K562 (cell line): ENCODE data around the gene DPYSL4. TPM values are rescaled to one million over a fixed set of nuclear protein-coding genes. Genes with fewer than 3 reads are reported as not detected.

ENCODE experiments used
- ATAC-seq: fragments of 200-7000 bp; cut with Tn5 transposase; 3 replicates; pipeline ENCODE4 v1.9.1; 2020; ENCODE audit warnings: moderate library complexity
- BruUV-seq: library from RNA; stranded (reverse); fragments of 400-500 nt; replicated peaks from 2 replicates; lab custom pipeline; 2021; lab: Mats Ljungman, UMichigan
- CTCF ChIA-PET: fragments of 300-600 bp; formaldehyde crosslinking; extraction: SDS; loops from one replicate; lab custom pipeline; 2021; ENCODE audit warnings: low intra/inter-chr PET ratio; lab: Yijun Ruan, JAX
- POLR2A ChIA-PET: fragments of 300-600, 350-650 bp; sonication (Branson Sonifier 250); formaldehyde crosslinking; extraction: SDS; loops from one replicate; lab custom pipeline; 2021; ENCODE audit warnings: antibody characterized with exemption, inconsistent platforms; lab: Yijun Ruan, JAX
- DNase-seq, 4 experiments: peaks; one replicate each; pipeline versions ENCODE4 v3.0.0 to v3.0.0-alpha.2; 2011 to 2018; ENCODE audit warnings: low spot score in 3 of 4, mixed read lengths in 3 of 4; ENCODE audit errors: extremely low read depth in 1 of 4
- FAIRE-seq: peaks from 2 replicates; lab custom pipeline; 2011; peaks lifted over from hg19 to GRCh38; lab: Jason Lieb, UNC
- H2AFZ ChIP-seq: 2 replicates; pipeline ENCODE4 v1.6.0; 2011; ENCODE audit warnings: low read depth, low read length, control low read depth, inconsistent platforms
- H3K27ac ChIP-seq: fragments of 200-600 bp; 3 replicates; pipeline ENCODE4 v1.8.0; 2011; ENCODE audit warnings: low read depth, mild to moderate bottlenecking, control low read depth, inconsistent platforms, low read length, moderate library complexity, mixed read lengths; ENCODE audit errors: extremely low read depth
- H3K27me3 ChIP-seq, 2 experiments: fragments of 300-600 bp in 1 of 2; 2 replicates in 1 of 2; 3 replicates in 1 of 2; pipeline versions ENCODE4 v1.6.0 to v1.8.0; 2011; ENCODE audit warnings: inconsistent platforms in 2 of 2, low read length in 2 of 2, mild to moderate bottlenecking in 1 of 2, mixed read lengths in 1 of 2, moderate library complexity in 1 of 2; ENCODE audit not compliant: control insufficient read depth in 2 of 2, insufficient read depth in 2 of 2
- H3K36me3 ChIP-seq: fragments of 300-600 bp; 3 replicates; pipeline ENCODE4 v1.8.0; 2011; ENCODE audit warnings: mild to moderate bottlenecking, low read length, inconsistent platforms; ENCODE audit not compliant: control insufficient read depth, insufficient read depth
- H3K4me1 ChIP-seq, 2 experiments: fragments of 200-600 bp in 1 of 2; replicated peaks in 1 of 2; 2 replicates in 1 of 2; 3 replicates in 1 of 2; pipeline versions ENCODE4 v1.5.1 to v1.8.0; 2011; ENCODE audit warnings: inconsistent platforms in 2 of 2, low read length in 2 of 2, mild to moderate bottlenecking in 1 of 2, mixed read lengths in 1 of 2, moderate library complexity in 1 of 2; ENCODE audit not compliant: control insufficient read depth in 2 of 2, insufficient read depth in 2 of 2
- H3K4me2 ChIP-seq: 2 replicates; pipeline ENCODE4 v1.6.1; 2011; ENCODE audit warnings: low read length, control low read depth, inconsistent platforms, mixed read lengths; ENCODE audit not compliant: insufficient read depth
- H3K4me3 ChIP-seq: fragments of 200-600 bp; sonication (generic), shearing (Covaris generic); 2 replicates; pipeline ENCODE4 v1.5.1; 2016; ENCODE audit warnings: control low read depth, inconsistent platforms
- H3K79me2 ChIP-seq: fragments of 200-600 bp; 3 replicates; pipeline ENCODE4 v1.8.0; 2011; ENCODE audit warnings: low read length, inconsistent platforms; ENCODE audit not compliant: control insufficient read depth, insufficient read depth
- H3K9ac ChIP-seq, 2 experiments: 2 replicates each; pipeline versions ENCODE4 v1.6.0 to v1.6.1; 2011; ENCODE audit warnings: low read depth in 2 of 2, low read length in 2 of 2, control low read depth in 1 of 2, inconsistent platforms in 1 of 2, mild to moderate bottlenecking in 1 of 2, mixed read lengths in 1 of 2; ENCODE audit not compliant: insufficient read depth in 1 of 2
- H3K9me1 ChIP-seq: one replicate; pipeline ENCODE4 v1.6.0; 2011; ENCODE audit warnings: inconsistent platforms, mild to moderate bottlenecking, low read length, moderate library complexity; ENCODE audit not compliant: control insufficient read depth, insufficient read depth
- H3K9me3 ChIP-seq: replicated peaks from 2 replicates; pipeline ENCODE4 v1.5.1; 2011; ENCODE audit warnings: low read depth, low read length, inconsistent platforms; ENCODE audit not compliant: control insufficient read depth, insufficient read depth
- H4K20me1 ChIP-seq: replicated peaks from 2 replicates; pipeline ENCODE4 v1.6.1; 2011; ENCODE audit warnings: low read length, inconsistent platforms, mixed read lengths; ENCODE audit not compliant: control insufficient read depth, insufficient read depth
- BRF1 ChIP-seq: IDR thresholded peaks from 3 replicates; pipeline ENCODE4 v1.6.1; 2011; ENCODE audit warnings: borderline replicate concordance, mild to moderate bottlenecking; ENCODE audit not compliant: insufficient read length; ENCODE audit errors: extremely low read depth
- CHAMP1 ChIP-seq: fragments of 450-650 bp; IDR thresholded peaks from 2 replicates; pipeline ENCODE4 v1.6.1; 2016; ENCODE audit warnings: mild to moderate bottlenecking
- SMAD1 ChIP-seq: fragments of 150-350 bp; IDR thresholded peaks from 2 replicates; pipeline ENCODE4 v1.6.1; 2014; ENCODE audit warnings: low read length, low read depth; ENCODE audit not compliant: partially characterized antibody
- SP2 ChIP-seq: IDR thresholded peaks from 2 replicates; pipeline ENCODE4 v1.6.1; 2011; ENCODE audit warnings: mild to moderate bottlenecking, low read depth, low read length, moderate library complexity; ENCODE audit not compliant: poor library complexity, severe bottlenecking; ENCODE audit errors: extremely low read depth
- ZFP36 ChIP-seq: fragments of 150-350 bp; IDR thresholded peaks from 2 replicates; pipeline ENCODE4 v1.6.1; 2018; ENCODE audit warnings: low read length, low read depth; ENCODE audit not compliant: partially characterized antibody
- WGBS: fragments of 100-300 bp; shearing (Covaris generic); methylation state at CpG from one replicate; pipeline ENCODE4 v1.1.6; 2016; ENCODE audit warnings: low coverage, mixed read lengths; ENCODE audit not compliant: insufficient coverage; ENCODE audit errors: missing lambda C conversion rate; 5-methylcytosine and 5-hydroxymethylcytosine counted together
- in situ Hi-C: fragments of 300-500 bp; cut with MboI; formaldehyde crosslinking; loops from 4 replicates; pipeline ENCODE4 v1.15.0; 2018; ENCODE audit warnings: inconsistent platforms, mixed read lengths
- intact Hi-C: fragments of 100-400 bp; cut with micrococcal nuclease; formaldehyde crosslinking; loops from 2 replicates; pipeline ENCODE4 v1.14.2; 2022
- polyA plus RNA-seq, 8 experiments: library from polyadenylated mRNA; depleted of rRNA in 4 of 8; stranded (reverse) in 5 of 8; unstranded in 3 of 8; fragments of >200 nt; fragmentation: Nextera tagmentation in 2 of 8; fragmentation: Illumina TruSeq in 1 of 8; extraction: Ambion mirVana in 2 of 8; extraction: Trizol in 1 of 8; gene quantifications; 2 replicates each; pipeline versions ENCODE4 v1.2.1 to v1.2.3, GENCODE V29; 2011 to 2014; ENCODE audit warnings: inconsistent platforms in 1 of 8, missing spikeins in 1 of 8
- total RNA-seq, 7 experiments: library from RNA; depleted of rRNA in 6 of 7; stranded (reverse); fragments of >200 nt in 6 of 7; fragmentation: Illumina TruSeq in 2 of 7; extraction: Trizol in 2 of 7; gene quantifications; 2 replicates each; pipeline versions ENCODE4 v1.2.1 to v1.2.3, GENCODE V29; 2011 to 2021; ENCODE audit warnings: low replicate concordance in 1 of 7

DPYSL4 gene
- total and polyA plus RNA-seq, 9 of the 15 experiments (the other 6 are each of a cell fraction or from before 2014, with no cell fraction given): 0.03 TPM; not detected in 8

GRCh38 chr10:132148261-132149251 lies 38.2 kb upstream of the DPYSL4 start:
- H3K9ac ChIP-seq: no peak overlapping the region
- no peak overlapping the region for H2AFZ ChIP-seq
- TF ChIP-seq SP2 (no peak), ZFP36 (no peak), BRF1 (no peak), CHAMP1 (no peak), SMAD1 (no peak)
- no peak overlapping the region for H3K27ac ChIP-seq
- H3K9me3 ChIP-seq: no peaks in the 10 kb centered on the region
- no peaks in the 10 kb centered on the region for H3K4me1 ChIP-seq
- ChIA-PET CTCF (interaction anchor here (0.6 kb wide), 1 partner anchor 150 kb away, joined by 4 read pairs; no protein-coding TSS in a partner anchor), POLR2A (interaction anchor here (0.6 kb wide), 1 partner anchor 292 kb away, joined by 4 read pairs; no protein-coding TSS in a partner anchor)
- no peaks in the 10 kb centered on the region for H4K20me1 ChIP-seq
- FAIRE-seq (no peak), DNase-seq (no peak), ATAC-seq (no peak)
- peaks cover 0 to 37% of the 10 kb centered on the region in 2 experiments; a peak in 3 of 5 replicates for H3K27me3 ChIP-seq
- no peaks in the 10 kb centered on the region for H3K9me1 ChIP-seq
- WGBS: 5% methylated on average over 25 of the region's 43 CpGs
- no peak overlapping the region for H3K4me3 ChIP-seq
- no peaks in the 10 kb centered on the region for H3K79me2 ChIP-seq
- intact Hi-C loops (no loop called here), in situ Hi-C loops (no loop called here)
- BruUV-seq: no TSS peak
- no peak overlapping the region for H3K4me2 ChIP-seq
- no peaks in the 10 kb centered on the region for H3K36me3 ChIP-seq
